ENCODE measurements around the gene ZMYND12.
"Not testable (repeated sequence)": the region's sequence is repeated elsewhere in the genome, so short reads cannot be mapped to it uniquely, and the experiment has no call there.

Gene ZMYND12, protein sequence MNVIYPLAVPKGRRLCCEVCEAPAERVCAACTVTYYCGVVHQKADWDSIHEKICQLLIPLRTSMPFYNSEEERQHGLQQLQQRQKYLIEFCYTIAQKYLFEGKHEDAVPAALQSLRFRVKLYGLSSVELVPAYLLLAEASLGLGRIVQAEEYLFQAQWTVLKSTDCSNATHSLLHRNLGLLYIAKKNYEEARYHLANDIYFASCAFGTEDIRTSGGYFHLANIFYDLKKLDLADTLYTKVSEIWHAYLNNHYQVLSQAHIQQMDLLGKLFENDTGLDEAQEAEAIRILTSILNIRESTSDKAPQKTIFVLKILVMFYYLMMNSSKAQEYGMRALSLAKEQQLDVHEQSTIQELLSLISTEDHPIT

DNA sequence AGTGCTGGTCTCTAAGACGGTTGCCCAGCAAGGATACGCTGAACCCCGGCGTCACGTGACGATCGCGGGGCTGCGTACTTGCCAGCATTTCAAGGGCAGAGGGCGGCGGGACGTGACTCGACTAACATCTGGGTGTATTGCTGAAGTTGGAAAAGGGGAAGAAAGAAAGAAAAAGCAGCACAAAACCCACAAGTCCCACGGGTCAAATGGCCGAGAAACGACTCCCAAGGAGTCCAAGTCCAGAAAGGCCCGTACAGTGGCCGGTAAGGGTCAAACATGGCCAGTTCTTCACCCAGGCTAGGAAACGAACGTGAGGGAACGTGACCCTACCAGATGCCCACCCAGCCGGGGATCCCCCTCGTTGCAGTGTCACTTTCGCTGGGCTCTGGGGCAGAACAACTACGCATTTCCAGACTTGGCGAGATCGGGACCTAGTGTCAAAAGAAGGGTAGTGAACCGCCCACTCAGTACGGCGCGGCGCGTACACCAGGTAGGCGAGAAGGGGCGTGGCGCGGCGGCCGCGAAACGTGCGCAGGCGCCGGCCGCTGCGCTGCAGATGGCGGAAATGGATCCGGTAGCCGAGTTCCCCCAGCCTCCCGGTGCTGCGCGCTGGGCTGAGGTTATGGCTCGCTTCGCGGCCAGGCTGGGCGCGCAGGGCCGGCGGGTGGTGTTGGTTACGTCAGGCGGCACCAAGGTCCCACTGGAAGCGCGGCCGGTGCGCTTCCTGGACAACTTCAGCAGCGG, at the start of gene ZMYND12, which contains the start of gene PPCS:
Gene ZMYND12 (minus strand): TSS at position 13 of the 744 bp plus-strand sequence. CDS start 25 bp downstream, outside the sequence.
Gene PPCS (plus strand): TSS at position 534 of the 744 bp plus-strand sequence. CDS start 23 bp downstream, at position 557.
- peak; percentile 92 for DNase-seq

DNA sequence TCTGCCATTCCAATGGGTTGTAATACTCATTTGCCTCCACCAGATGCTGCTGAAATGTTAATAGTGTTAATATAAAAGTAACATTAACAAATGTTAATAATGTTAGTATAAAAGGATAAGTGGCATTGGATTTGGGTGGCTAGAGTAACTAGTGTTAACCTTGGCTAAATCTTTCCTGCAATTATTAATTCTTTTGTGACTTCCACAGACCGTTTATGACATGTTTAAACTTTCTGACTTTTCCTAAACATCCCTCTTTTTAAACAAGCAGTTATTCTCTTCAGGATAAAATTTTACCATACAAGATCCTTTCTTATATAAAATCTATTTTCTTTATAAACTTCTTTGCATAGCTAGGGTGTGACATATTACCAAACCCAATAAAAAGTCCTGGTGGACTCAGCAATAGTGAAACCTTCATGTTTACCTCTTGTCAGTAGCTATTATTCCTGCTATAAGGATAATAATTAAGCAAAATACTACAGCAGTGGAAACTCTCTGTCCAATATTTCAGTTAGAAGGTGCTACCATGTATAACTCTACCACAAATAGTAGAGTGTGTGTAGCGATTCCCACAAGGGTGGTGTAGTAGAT, 48.8 kb upstream of the ZMYND12 start:
- no peak for DNase-seq

DNA sequence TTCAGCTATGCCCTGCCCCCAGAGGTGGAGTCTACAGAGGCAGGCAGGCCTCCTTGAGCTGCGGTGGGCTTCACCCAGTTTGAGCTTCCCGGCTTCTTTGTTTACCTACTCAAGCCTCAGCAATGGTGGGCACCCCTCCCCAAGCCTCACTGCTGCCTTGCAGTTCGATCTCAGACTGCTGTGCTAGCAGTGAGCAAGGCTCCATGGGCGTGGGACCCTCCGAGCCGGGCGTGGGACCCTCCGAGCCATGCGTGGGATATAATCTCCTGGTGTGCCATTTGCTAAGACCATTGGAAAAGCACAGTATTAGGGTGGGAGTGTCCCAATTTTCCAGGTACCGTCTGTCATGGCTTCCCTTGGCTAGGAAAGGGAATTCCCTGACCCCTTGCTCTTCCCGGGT, 46.2 kb upstream of the ZMYND12 start:
- not testable (repeated sequence) for DNase-seq

DNA sequence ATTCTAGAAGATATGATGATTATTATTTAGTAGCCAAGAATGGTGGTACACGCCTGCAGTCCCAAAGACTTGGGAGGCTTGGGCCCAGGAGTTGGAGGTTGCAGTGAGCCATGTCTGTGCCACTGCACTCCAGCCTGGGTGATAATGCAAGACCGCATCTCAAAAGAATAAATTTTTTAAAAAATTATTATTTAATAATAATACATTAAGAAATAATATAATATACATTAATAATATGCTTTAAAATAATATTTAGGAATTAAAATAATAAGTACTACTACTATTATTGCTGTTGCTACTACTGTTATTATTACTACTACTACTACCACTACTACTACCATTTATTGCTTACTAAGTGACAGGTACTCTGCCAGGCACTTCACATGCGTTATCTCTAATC, 34.4 kb upstream of the ZMYND12 start:
- no peak for DNase-seq

DNA sequence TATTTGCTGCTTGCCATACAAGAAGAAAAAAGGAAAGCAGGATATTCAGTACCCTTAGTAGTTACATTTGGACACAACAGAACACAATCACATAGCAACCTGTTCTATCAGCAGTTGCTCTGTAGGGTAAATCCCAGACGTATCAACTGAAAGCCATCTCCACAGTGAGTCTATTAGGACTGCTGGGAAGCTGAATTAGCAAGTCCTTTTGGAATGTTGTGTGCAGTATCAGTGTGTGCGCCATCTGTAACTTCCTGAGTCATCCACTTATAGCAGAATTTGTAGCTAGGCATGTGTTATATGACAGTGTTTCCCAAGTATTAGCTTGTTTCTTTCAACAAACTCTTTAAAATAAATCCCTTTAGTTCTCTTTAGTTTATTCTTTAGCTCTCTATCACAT, 28.6 kb upstream of the ZMYND12 start:
- no peak for DNase-seq

DNA sequence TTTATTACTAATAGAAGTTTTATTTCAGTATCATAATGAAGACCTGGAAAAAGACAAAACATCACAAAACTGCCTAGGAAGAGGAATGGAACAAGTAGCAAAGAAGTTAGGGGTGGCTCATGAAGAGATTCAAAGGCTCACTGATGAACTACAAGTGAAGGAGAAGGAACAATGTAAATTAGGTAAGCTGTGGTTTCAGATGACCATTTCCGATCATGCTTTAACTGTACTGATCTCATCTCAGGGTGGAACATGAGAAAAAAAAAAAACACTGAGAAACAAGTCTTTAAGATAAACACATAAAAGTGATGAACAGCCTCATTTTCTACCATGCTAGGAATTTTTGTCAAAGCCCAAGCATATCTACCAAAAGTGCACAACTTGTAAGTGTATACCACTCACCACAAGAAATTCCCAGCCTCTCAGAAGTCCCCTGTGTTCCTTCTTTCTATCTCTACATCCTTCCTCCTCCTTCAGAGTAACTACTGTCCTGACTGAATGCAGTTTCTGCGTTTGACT, 26.9 kb upstream of the ZMYND12 start:
- DNase-seq = no peak

DNA sequence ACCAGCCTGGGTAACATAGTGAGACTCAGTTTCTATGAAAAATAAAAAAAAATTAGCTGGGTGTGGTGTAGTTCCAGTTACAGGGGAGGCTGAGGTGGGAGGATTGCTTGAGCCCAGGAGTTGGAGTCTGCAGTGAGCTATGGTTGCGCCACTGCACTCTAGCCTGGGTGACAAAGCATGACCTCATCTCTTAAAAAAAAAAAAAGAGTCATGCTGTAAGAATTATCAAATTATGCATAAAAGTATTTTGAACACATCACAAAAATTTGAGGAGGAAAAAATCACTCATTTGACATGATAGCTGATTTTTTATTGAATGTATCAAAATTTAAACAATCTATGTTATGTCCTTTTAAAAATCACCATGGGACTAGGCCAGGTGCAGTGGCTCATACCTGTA, 25.1 kb upstream of the ZMYND12 start:
- DNase-seq = no peak

DNA sequence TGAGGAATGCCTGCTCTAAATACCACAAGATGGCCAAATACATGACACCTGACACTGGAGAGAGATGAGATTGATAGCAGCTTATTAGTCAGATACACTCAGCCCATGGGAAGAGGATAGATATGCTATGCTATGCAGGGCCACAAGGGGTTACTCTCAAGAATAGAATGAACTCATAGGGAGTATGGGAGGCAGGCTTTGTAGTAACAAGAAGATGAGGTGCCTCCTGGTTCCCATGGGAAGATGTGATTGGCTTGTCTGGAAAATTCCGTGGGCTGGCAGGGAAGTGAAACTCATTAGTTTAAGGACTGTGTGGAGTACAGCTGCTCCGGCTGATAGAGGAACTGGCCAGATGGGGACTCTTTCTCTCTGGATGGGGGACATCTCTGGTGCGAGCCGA, 23.8 kb upstream of the ZMYND12 start:
- DNase-seq = peak; percentile 41

DNA sequence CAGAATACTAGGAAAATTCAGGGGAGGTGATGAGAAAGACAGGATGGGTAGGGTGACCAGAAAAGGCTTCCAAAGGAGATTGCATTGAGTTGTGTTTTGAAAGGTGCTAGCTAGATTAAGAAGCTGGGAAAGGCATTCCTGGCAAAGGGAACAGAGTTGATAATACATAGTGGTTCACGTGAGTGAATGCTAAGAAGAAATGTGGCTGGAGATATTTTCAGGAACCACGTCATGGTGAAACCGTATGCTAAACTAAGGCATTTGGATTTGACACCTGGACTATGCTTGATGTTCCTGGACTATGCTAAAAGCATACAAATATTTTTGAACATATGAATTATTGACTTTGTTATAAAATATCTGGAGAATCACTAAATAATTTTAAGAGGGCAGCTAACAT, 22.0 kb upstream of the ZMYND12 start:
- DNase-seq = no peak

DNA sequence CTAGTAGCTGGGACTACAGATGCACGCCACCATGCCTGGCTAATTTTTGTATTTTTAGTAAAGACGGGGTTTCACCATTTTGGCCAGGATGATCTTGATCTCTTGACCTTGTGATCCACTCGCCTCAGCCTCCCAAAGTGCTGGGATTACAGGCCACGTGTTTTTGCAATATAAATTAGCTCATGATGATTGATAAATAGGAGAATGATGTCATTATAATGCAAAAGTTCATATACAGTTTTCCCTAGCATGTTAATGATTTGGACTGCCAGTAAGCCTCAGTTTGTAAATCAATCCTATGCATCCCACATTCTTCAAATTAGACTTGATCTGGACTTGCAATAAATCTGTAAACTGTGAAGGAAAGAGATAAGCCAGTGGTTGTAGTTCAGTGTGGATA, 21.5 kb upstream of the ZMYND12 start:
- DNase-seq = not testable (repeated sequence)

DNA sequence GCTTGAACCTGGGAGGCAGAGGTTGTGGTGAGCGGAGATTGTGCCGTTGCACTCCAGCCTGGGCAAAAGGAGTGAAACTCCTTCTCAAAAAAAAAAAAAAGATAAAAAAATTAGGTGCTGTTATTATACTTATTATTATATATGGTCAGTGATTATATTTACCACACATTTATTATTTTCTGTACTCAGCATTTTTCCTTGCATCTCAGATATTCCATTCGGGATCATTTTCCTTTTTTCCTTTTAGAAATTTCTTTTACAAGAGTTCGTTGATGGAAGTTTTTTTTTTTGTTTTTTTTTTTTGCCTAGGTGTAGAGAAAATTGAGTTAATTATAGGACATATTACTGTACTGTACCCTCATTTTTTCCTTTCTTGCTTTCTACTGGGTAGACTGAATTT, 20.8 kb upstream of the ZMYND12 start:
- no peak for DNase-seq

DNA sequence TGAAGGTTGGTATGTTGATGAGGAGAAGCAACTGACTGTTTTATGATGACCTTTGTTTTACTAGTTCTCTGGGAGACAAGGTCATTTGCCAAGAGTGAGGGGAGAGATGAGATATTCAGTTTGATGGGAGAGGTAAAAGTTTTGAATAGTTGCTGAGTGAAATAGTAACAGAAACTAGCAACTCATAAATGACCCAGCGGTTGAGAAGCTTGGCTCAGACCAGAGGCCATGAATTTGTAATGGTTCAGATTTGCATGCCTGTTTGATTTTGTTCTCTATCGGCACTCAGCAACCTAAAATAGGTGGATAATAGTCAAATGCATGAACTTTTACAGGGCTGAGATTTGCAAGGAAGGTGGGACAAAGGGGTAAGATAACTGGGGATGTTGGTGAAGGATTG, 13.9 kb upstream of the ZMYND12 start:
- DNase-seq = no peak

DNA sequence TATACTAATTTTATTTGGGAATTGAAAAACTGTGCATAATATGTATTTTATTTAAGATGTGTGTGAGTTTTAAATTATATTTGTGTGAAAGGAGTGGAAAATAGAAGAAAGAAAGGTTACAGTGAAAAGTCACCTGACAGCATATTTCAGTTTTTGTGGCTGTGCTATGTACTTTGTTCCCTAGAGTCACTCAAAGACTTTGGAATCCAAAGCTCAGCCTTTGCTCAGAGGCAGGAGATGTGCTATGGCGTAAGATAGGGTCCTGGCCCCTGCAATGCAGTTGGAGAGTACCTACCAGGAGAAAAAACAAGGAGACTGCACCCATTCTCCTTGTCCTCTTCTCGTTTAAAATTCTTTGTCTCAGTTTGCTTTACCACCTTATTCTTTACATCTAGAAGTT, 10.2 kb upstream of the ZMYND12 start:
- DNase-seq = no peak

DNA sequence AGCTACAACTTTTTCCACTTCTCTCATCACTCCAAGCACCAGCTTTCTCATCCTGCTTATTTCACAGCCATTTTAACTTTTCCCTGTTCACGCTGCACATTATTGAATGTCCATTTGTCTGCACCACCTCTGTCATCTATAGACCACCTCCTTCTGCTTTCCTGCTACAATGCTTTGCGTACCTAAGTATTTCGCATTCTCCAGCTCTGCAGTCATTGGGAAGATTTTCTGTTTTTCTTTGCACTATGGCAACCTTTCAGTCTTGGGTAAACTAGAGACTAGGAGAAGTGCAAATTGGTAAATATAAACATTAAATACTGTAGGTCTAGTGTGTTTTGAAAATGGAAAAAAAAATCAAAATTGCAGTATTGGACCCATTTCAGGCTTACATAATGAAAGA, 8.1 kb upstream of the ZMYND12 start:
- no peak for DNase-seq

DNA sequence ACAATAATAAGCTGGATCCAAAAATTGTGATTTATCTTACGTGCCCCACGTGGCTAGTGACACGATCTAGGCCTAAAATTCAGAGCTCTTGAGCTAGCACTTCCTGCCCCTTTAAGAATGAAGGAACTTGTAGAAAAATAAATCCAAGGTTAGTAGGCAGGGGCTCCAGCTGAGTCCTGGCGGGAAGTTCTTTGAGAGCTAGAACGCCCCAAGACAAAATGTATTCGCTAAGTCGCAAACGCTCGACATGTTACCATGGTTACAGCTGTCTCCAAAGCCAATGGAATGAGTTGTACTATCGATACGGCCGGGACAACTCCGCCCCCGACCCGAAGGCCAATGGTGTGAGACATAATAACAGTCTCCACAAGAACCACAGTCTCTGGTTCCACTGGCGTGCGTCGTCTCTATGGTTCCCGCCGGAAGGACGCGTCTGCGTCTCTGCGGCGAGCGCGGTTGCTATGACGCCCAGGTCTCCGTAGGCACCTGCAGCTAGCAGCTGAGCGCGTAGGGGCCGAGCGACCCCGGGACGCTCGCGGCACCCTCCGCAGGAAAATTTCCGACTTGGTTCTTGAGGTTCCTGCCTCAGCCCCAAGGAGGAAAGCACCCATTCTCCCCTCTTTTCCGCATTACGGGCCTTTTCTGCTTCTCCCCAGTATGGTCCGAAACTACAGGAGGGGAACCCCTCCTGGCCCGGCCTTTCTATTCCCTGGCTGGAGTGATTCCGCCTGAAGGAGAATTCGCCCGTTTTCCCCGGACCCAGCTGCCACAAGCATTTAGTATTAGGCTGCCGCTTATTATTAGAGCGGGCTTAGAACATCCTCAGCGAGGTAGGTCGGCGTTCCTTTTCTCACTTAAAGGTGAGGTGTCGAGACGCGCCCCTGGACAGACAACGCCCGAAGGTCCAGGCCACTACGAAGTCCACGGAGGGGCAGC, 7.3 kb upstream of the ZMYND12 start, which contains the start of gene CCDC30:
Gene CCDC30 (plus strand): TSS at position 459 of the 936 bp plus-strand sequence. CDS start 17,266 bp downstream, outside the sequence.
- peak; percentile 100 for DNase-seq

DNA sequence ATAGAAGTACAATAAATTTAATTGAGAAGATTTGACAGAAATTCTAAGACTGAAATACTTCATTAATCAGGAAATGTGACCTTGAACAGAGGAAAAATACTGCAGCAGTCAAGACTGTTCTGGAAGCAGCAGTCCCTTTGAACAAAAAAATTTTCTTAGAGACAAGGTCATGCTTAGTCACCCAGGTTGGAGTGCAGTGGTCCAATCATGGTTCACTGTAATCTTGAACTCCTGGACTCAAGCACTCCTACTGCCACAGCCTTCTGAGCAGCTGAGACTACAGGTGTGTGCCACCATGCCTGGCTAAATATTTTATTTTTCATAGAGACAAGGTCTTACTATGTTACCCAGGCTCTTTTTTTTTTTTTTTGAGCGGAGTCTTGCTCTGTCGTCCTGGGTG, 5.4 kb upstream of the ZMYND12 start:
- DNase-seq = no peak

DNA sequence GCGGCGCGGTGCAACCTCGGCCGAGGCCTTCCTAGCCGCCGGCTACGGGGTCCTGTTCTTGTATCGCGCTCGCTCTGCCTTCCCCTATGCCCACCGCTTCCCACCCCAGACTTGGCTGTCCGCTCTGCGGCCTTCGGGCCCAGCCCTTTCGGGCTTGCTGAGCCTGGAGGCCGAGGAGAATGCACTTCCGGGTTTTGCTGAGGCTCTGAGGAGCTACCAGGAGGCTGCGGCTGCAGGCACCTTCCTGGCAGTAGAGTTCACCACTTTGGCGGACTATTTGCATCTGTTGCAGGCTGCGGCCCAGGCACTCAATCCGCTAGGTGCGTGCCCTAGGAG, 900 bp upstream of the ZMYND12 start:
- peak; percentile 86 for DNase-seq

DNA sequence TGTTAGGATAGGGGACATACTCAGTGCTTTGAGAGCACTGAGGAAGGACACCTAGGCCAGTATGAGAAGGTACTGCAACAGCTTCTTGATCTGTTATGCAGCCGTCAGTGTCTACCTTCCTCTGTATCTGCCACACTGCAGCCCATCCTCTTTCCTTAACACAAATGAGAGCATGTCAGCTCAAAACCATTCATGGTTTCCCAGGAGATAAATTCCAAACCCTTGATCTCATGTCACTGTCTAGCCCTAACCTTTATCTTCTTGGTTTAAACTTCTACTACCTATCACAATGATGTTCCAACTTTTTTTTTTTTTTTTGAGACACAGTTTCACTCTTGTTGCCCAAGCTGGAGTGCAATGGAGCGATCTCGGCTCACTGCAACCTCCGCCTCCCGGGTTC, 1.4 kb downstream of the ZMYND12 start:
- no peak for DNase-seq

DNA sequence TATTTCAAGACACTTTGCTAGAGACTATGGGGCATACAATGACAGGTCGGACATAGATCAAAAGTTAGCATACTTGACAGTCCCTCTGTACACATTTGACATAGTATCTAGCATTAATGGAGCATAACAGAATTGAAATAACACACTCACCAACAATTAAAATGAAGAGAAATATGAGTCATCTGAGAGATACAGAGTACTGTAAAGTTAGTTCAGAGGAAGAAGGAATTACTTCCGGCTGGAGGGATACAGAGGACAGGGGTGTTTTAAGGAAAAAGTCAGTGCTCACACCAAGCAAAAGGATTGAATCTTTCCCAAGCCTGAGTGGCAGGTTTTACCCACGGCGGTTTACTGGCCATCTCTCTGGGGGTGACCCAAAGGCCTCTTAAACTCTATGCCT, 2.4 kb downstream of the ZMYND12 start:
- DNase-seq = no peak

DNA sequence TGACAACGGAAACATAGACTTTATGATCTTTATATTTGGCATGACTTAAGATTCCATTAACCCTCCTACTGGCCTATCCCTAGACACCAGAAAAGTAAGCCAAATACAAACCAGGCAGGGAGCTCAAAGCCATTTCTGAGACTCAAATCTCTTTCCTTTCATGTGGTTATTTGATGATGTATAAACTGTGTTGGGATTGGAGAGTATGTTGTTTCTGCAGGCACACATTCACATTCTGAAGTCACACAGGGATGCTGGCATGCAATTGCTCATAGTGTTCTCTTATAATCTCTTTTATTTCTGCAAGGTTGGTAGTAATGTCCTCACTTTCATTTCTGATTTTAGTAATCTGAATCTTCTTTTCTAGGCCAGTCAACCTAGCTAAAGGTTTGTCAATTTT, 5.8 kb downstream of the ZMYND12 start:
- DNase-seq = no peak

DNA sequence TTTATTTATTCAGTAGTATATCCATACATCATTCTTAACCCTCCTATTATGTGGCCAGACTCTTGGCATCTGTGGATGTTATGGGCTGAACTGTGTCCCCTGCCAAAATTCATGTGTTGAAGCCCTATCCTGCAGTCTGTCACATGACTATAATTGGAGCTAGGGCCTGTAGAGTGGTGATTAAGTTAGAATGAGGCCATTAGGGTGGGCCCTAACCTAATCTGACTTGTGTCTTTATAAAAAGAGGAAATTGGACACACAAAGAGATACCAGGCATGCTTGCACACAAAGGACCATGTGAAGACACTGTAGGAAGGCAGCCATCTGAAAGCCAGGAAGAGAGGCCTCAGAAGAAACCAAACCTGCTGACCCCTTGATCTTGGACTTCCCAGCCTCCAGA, 6.6 kb downstream of the ZMYND12 start:
- peak; percentile 55 for DNase-seq

DNA sequence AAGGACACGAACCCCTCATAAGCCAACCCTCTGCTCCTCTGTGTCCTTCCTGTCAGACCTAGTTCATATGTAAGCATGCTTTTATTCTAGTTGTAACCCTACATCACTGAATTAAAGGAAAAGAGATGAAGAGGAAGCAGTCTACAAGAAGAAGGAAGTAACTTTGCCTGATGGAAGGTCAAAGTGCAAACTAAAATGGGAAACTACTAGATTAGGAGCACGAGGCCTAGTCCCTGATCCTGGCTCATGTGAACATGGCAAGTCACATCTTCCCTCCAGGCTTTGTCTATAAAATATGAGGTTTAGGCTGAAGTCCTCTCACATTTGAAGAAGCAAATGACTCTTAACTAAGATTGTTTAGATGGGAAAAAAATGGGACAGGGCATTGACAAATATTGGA, 13.2 kb downstream of the ZMYND12 start:
- DNase-seq = no peak

DNA sequence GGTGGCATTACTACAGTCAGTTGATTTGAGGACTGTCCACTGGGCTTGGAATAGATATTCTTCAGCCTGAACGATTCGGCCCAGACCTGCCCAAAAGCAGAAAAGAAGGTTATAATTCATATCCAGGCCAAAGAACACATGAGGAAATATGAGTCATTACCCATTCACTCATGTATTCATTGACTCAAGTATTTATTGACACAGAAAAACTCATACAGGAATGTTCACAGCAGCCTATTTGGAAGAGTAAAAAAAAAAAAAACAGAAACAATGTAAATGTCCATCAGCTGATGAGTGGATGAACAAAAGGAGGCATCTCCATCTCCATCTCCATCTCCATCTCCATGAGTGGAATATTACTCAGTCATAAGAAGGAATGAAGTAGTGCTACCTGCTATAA, 15.9 kb downstream of the ZMYND12 start:
- no peak for DNase-seq

Measured in hematopoietic multipotent progenitor cell treated with erythropoietin and hydrocortisone succinate and interleukin-3 and kit ligand, for 6 days (in vitro differentiated cells).